ENCODE measurements around the gene TACC3. TPM values are rescaled to one million over a fixed set of nuclear protein-coding genes. Genes with fewer than 3 reads are reported as not detected.

Gene TACC3
- total RNA-seq, 4 donors from 2014 or later: 14.9 to 41.3 (median 19.6) TPM

DNA sequence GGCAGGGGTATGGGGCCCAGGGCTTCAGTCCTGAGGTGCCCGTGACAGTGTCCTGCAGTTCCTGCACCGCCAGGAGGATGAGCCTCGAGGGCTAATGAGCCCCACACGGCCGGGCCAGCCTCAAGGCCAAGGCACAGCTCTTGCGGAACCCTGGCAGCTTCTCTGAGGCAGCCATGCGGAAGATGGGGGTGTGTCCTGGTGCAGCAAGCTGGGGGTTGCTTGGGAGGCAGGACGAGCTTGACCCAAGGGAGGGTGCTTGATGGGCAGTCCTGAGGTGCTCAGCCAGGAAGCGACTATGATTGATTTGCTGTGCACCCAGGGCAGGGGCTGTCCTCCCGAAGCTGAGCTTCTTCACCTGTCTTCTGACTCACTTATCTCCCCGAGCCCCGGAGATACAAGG is 62.6 kb downstream of the TACC3 start:
- Histone ChIP-seq H3K9me3 (no peaks in the 10 kb centered on the region), H3K4me3 (no peak overlapping the region), H3K27ac (peak overlapping the region; percentile 72 to 92 (median 82)), H3K36me3 (no peaks in the 10 kb centered on the region), H3K4me1 (peaks cover 71 to 96% (median 73%) of the 10 kb centered on the region in 3 donors), H3K27me3 (no peaks in the 10 kb centered on the region)
- WGBS, 2 donors: 26 to 28% methylated on average over 3 to 6 of the region's 12 CpGs
- intact Hi-C loops (cut with DNase I): no loop called here
- TF ChIP-seq, protein P1, sequence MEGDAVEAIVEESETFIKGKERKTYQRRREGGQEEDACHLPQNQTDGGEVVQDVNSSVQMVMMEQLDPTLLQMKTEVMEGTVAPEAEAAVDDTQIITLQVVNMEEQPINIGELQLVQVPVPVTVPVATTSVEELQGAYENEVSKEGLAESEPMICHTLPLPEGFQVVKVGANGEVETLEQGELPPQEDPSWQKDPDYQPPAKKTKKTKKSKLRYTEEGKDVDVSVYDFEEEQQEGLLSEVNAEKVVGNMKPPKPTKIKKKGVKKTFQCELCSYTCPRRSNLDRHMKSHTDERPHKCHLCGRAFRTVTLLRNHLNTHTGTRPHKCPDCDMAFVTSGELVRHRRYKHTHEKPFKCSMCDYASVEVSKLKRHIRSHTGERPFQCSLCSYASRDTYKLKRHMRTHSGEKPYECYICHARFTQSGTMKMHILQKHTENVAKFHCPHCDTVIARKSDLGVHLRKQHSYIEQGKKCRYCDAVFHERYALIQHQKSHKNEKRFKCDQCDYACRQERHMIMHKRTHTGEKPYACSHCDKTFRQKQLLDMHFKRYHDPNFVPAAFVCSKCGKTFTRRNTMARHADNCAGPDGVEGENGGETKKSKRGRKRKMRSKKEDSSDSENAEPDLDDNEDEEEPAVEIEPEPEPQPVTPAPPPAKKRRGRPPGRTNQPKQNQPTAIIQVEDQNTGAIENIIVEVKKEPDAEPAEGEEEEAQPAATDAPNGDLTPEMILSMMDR (IDR thresholded peaks at IDR 0.05): no peak
- TF ChIP-seq POLR2A (IDR thresholded peaks at IDR 0.05): no peak
- DNase-seq: no peak

DNA sequence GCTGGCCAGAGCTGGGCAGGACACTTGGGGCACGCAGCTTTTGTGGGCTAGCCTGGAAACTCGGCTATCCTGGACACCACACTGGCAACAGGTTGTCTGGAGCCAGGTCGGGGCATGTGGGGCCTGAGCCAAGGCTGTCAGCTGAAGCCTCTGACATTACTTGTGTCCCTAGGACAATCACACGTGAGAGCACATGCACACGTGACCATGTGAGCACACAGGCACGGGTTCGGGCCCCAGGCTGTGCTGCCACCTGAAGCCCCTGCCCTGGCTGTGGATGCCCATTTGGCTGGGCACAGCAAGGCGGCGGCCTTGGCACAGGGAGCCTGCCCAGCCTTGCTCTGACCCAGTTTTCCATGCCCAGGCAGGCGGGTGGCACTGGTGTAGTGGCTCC is 63.1 kb downstream of the TACC3 start:
- H3K4me1 ChIP-seq: peaks cover 74 to 96% (median 74%) of the 10 kb centered on the region in 3 donors
- intact Hi-C loops (cut with DNase I): no loop called here

DNA sequence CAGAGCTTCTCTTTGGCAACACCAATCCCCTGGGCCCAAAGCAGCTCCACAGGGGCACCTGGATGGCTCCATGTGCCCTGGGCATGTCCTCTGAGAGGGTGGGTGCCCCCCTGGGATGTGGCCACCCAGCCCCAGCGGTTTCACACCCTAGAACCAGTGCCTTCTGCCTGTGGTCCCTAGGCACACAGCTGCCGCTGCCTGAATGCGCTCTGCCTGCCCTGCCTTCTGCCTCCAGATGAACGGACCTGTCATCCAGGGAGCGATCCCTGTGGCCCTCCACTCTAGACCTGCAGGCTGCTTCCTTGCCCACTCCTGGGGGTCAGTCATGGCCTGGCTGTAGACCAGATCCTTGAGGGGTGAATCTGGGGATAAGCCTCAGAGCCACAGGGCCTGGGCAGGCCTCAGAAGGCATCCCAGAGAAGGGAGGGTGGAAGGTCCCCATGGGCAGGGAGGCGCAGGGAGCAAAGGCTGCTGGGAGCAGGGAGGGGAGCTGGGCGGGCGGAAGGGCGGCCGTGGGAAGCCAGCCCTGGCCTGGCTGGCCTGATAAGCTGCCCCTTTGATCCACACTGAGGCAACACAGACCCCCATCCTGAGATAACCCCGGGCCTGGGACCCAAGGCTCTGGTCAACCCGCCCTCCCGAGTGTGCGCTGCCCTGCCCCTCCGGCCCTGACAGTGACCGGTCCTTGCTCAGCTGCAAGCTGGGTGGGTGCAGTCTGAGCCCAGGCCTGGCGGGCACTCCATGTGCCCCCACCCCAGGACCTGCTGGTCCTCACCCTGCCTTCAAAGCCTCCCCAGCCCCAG is 63.7 kb downstream of the TACC3 start:
- intact Hi-C loops (cut with DNase I): no loop called here
- Histone ChIP-seq H3K4me1 (peaks cover 72 to 96% (median 73%) of the 10 kb centered on the region in 3 donors), H3K36me3 (no peaks in the 10 kb centered on the region), H3K27me3 (no peaks in the 10 kb centered on the region), H3K9me3 (no peaks in the 10 kb centered on the region), H3K27ac (peak overlapping the region; percentile 72 to 92 (median 82)), H3K4me3 (no peak overlapping the region)
- no peak for DNase-seq
- no CpG with 5 or more reads among the region's 17 CpGs for WGBS, 2 donors
- no peak for TF ChIP-seq POLR2A (IDR thresholded peaks at IDR 0.05)
- TF ChIP-seq, protein P1 (IDR thresholded peaks at IDR 0.05): no peak

More for the DNA sequence above, 63.1 kb downstream of the TACC3 start:
- TF ChIP-seq POLR2A (IDR thresholded peaks at IDR 0.05): no peak
- TF ChIP-seq, protein P1 (IDR thresholded peaks at IDR 0.05): no peak
- no peaks in the 10 kb centered on the region for H3K9me3 ChIP-seq
- H3K36me3 ChIP-seq: no peaks in the 10 kb centered on the region
- no CpG with 5 or more reads among the region's 10 CpGs for WGBS, 2 donors
- no peaks in the 10 kb centered on the region for H3K27me3 ChIP-seq
- no peak for DNase-seq
- no peak overlapping the region for H3K4me3 ChIP-seq
- H3K27ac ChIP-seq: peak overlapping the region; percentile 72 to 92 (median 82)

DNA sequence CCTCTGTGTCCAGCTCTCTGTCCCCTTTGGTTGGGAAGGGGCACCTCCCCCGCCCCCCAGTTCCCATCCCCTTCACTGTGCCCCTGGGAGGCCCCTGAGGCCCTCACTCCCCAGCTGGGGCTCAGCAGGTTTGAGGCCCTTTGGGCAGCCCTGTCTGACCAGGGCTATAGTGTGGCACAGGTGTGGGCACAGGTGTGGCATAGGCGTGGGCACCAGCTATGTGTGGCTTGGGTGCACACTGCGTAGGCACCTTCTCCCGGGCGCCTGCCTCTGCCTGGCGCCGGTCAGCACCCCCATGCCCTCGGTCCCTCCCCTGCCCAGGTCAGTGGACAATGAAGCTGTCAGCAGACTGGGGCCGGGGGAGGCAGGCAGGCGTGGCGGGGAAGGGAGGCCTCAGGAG is 64.3 kb downstream of the TACC3 start:
- Histone ChIP-seq H3K4me1 (peaks cover 71 to 96% (median 74%) of the 10 kb centered on the region in 3 donors), H3K36me3 (no peaks in the 10 kb centered on the region), H3K27ac (peak overlapping the region; percentile 72 to 92 (median 82)), H3K4me3 (no peak overlapping the region), H3K9me3 (no peaks in the 10 kb centered on the region), H3K27me3 (no peaks in the 10 kb centered on the region)
- TF ChIP-seq, protein P1 (IDR thresholded peaks at IDR 0.05): no peak
- TF ChIP-seq POLR2A (IDR thresholded peaks at IDR 0.05): no peak
- no peak for DNase-seq
- intact Hi-C loops (cut with DNase I): no loop called here
- no CpG with 5 or more reads among the region's 11 CpGs for WGBS, 2 donors

DNA sequence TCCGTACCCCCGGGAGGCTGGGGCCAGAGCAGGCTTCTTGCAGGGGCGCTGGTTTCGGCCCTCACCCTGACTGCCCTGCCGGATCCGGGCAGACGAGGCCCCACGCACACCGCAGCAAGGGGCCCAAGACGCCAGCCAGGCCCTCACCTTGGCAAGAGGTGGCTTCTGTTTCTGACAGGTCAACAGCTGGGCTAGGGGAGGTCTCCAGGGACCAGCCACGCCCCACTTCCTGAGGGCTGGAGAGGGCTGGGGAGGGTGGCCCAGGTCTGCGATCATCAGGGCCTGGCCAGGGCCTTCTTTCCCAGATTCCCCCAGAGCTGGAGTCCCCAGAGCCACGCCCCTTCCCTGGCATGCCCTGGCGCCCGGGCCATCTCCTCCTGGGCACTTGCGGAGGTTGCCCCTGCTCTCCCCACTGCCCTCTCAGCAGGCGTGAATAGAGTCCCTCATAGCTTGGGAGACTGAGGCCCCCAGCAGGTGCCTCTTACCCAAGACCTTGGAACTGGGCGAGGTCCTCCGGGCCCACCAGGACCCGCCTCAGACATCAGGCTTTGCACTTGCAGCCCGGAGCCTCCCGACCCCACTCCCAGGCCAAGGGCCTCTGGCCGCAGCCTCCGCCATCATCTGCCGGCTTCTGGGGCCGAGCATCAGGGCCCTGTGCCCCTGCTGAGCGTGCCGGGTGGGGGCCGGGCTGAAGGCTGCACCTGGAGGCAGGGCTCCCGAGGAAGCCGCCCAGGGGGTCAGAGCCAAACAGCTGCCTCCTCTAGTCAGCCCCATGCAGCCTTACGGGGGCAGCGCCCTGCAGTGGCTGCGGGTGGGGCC is 65.4 kb downstream of the TACC3 start:
- intact Hi-C loops (cut with DNase I): no loop called here
- Histone ChIP-seq H3K9me3 (no peaks in the 10 kb centered on the region), H3K4me3 (no peak overlapping the region), H3K27me3 (no peaks in the 10 kb centered on the region), H3K27ac (peak overlapping the region in 3 of 4 donors; percentile 9 to 92 (median 83)), H3K4me1 (peaks cover 71 to 89% (median 74%) of the 10 kb centered on the region in 3 donors), H3K36me3 (no peaks in the 10 kb centered on the region)
- 60% methylated on average over 1 of the region's 34 CpGs; no CpG with 5 or more reads in 1 of the 2 donors for WGBS, 2 donors
- no peak for TF ChIP-seq POLR2A (IDR thresholded peaks at IDR 0.05)
- TF ChIP-seq, protein P1 (IDR thresholded peaks at IDR 0.05): no peak
- DNase-seq: no peak

All from esophagus squamous epithelium (tissue), 5 donors.